GM19468 (cell line): Measurements from ENCODE around the gene CPT1B.
A peak's percentile ranks its signal among the peaks of the same experiment; 100 is the strongest.

Source experiments
- ATAC-seq: cut with Tn5 transposase; IDR thresholded peaks from one replicate; pipeline ENCODE4 v1.9.1; 2021; ENCODE audit warnings: mild to moderate bottlenecking, moderate library complexity, moderate number of reproducible peaks; ENCODE audit not compliant: unreplicated experiment; ENCODE audit errors: extremely low read depth

The CPT1B gene

DNA sequence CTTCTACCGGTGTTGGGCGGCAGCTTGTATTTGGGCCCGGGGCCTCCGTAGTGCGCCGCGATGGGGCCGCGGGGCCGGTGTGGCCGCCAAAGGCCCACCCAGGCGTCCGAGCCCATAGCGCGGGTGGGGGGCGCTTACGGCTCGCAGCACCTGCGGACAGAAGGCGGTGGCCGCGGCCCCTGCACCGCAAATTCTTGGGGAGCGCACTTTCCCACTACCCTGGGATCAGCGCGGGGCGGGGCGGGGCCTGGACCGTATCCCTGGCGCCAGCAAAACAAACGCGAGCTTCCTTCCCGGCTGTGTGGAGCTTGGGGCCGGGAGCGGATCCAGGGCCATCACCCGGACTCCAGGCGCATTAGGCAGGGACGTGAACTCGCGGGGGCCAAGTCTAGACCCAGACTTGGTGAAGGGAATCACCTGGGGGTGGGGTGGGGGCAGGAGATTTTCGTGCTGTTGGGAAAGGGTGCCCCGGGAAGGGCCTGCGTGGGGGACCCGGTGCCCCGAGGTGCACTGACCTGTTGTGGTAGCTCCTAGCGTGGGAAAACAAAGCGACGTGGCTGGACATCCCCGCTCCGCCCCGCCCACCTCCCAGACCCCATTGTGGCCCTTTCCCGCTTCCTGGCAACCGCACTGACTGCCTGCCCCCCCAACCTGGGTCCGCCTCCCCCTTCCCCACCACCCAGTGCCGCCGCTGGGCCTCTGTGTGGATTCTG is 46.1 kb downstream of the CPT1B start:
- ATAC-seq: no peak

DNA sequence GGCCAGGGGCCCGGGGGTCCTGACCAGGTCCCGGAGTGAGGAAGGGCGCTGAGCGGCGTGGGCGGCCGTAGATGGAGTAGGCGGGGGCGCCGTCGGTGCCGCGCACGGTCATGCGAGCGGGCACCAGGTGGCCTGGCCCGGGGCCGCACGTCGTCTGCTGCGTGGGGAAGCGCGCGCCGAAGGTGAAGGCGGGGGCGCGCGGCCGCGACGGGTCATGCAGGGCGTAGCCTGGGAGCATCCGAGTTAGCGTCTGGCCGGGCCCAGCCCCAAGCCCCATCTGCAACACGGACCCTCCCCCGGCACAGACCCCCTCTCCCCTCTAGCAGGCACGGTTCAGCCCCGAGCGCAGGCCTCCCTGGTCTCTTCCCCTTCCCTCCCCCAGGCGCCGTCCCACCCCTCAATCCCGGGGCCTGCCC is 46.7 kb downstream of the CPT1B start:
- ATAC-seq: no peak

DNA sequence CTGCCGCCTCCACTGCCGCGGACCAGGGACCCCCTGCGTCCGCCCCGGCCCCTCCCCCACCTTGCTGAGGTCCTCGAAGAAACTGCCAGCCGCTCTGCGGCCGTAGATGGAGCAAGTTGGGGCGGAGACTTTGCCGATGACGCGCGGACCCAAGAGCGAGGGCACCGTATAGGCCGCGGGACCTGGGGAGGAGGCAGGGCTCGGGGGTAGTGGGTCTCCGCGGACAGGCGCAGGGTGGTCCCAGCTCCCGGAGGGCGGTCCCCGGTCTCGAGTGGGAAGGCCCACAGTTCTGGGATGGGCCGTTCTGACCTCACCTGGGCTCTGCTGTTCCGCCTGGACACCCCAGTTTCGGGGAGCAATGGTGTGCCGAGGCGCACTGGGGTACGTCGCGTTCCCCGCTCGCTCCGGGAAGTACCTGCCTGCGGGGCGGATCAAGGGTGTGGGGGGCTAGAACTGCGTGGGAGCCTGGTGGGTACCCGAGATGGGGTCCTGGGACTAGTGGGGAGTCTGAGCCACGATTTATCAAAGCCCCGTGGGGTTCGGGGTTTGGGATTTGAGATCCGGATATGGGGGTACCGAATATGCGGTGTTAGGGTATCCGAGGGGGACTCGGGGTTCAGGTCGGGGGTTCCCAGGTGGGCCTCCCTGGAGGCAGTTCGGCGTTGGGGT is 47.2 kb downstream of the CPT1B start:
- ATAC-seq: no peak

DNA sequence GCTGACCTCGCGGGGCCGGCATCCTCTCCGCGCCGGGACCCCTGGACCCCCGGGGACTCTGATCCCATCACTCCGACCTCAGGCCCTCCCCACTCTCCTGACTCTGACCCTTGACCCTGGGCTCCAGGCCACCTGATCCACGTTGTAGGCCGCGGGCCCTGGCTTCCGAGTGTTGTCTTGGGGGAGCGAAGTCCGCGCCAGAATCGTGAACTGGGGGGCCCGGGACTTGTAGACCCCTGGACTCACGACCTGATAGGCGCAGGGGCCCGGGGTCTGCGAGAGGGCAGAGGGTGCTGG is 47.7 kb downstream of the CPT1B start:
- no peak for ATAC-seq

DNA sequence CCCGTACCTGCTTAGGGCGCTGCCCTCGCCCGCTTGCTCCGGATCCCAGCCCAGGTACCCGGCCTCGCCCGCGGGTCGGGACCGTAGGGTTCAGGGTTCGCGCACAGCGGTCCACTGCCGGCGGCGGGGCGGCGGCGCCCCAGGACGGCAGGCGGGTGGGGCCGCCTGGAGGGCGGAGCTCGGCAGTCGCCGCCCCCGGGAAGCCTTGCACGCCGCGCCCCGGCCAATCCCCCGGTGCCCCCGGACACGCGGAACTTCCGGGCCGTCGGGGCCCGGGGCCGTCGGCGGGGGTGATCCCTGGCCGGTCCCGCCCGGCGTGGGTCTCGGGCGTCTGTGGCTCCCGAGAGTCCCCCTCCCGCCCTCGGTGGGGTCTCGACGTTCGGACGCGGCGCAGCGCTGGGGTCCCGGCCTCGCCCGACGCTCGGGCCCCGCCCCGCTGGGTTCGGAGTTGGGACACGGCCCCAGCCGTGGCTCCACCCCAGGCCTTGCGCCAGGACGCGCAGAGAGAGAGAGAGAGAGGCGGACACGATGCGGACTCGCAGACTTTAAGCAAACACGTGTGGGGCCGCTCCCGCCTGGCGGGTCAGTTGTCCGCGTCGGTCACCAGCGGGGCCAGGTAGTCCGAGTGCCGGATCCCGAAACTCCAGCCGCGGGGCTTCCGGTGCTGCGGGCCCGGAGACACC is 48.2 kb downstream of the CPT1B start, which contains the start of gene TYMP:
TYMP (minus strand) TSS at position 116 of the 683 bp plus-strand sequence. CDS start 303 bp downstream, outside the sequence.
- no peak for ATAC-seq

DNA sequence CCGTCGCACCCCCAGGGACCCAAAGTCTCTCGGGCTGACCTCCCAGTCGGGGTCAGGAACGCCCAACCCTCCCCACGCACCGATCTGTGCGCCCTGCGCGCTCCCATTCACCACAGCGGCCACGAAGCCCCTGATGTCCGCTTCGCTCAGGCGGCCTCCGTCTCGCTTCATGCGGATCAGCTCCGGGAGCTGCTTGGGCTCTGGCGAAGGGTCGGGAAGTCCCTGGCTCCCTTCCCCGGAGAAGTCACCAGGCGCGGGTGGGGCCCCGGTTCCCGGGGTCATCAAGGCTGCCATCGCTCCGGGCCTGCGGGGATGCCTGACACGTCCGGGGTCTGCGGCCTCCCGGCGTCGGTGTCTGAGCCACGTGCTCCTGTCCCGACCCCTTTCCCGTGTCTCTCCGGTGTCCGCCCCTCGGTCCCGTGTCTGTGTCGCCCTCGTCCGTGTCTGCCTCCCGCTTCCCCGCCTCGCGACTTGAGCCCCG is 48.8 kb downstream of the CPT1B start:
- no peak for ATAC-seq

DNA sequence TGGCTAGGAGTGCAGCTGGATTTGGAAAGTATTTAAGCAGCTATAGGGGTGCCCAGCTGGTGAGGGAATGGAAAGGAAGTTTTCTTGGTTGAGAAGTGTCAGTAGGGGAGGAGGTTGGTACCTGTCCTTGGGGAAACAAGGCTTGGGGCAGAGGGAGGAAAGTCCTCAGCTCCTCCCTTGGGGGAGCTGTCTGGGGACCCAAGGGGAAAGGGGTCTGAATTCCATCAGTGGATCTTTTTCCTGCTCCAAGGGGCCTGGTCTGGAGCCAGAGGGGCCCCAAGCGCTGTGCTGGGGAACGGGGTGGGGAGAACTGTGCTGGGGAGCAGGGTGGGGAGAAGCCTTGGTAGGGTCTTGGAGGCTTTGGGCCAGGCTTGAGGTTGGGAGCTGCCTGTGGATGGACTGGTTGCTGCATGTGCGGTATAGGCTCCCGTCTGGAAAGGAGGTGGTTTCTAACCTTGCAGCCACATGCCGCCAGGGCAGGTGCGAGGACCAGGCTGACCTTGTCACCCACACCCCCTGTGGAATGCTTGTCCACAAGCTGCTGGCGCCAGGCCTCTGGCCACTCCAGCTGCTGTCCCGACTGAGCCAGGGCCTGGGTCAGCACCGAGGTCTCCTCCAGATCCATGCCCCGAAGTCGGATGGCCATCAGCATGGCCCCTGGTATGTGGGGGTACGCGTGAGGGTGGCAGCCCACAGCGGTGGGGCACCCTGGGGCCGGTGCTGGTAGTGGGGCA is 49.4 kb downstream of the CPT1B start:
- no peak for ATAC-seq

DNA sequence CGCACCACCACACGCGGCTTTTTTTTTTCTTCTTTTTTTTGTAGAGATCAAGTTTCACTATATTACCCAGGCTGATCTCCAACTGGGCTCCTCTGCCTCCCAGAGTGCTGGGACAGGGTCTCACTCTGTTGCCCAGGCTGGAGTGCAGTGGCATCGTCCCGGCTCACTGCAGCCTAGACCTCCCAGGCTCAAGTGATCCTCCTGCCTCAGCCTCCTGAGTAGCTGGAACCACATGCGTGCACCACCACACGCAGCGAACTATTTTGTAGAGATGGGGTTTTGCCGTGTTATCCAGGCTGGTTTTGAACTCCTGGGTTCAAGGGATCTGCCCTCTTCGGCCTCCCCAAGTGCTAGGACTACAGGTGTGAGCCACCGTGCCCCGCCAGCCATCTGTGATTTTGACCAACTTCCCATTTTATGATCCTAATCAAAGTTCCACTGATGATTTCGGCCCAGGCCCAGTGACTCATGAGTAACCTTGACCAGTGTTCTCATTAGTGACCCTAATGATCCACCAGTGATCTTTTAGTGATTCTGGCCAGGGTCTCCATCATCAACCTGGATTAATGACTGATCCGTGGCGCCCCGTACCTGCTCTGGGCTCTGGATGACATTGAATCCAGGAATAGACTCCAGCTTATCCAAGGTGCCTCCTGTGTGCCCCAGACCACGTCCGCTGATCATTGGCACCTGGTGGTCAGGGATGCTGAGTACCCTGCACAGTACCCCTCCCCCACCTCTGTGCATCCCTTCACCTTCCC is 50.1 kb downstream of the CPT1B start:
- ATAC-seq: no peak

DNA sequence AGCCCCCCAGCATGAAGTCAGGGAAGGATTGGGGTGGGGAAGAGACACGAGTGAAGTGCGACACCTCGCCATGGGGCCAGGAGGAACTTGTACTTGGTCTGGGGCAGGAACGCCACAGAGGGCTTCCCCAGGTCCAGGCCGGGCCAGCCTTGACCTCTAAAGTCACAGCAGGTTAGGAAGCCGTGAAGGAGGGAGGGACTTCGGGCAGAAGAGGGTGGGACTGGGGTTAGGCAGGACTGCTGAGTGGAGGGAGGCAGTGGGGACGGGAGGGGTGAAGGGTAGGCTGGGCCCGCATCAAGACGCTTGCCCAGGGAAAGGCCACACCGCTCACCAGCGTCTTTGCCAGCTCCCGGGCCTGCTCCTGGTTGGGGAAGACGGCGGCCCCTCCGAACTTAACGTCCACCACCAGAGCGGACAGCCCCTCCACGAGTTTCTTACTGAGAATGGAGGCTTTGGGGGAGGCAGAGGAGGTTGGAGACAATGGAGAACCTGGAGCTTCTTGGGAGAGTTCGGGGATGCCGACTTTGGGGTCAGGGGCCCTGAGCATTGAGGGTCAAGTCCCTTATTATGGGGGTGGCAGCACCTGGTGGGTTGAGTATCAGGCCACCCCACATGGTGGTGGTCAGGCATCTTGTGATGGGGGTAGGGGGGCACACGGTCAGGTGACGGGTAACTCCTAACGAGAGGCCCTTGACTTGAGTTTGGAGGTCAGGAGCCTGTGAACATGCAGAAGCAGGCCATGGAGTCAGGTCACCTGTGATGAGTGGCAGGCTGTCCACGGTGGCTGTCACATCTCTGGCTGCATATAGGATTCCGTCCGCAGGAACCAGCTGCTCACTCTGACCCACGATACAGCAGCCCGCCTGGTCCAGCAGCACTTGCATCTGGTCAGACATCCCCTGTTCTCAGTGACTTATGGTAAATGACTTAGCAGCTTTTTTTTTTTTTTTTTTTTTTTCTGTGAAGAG is 51.1 kb downstream of the CPT1B start:
- no peak for ATAC-seq

DNA sequence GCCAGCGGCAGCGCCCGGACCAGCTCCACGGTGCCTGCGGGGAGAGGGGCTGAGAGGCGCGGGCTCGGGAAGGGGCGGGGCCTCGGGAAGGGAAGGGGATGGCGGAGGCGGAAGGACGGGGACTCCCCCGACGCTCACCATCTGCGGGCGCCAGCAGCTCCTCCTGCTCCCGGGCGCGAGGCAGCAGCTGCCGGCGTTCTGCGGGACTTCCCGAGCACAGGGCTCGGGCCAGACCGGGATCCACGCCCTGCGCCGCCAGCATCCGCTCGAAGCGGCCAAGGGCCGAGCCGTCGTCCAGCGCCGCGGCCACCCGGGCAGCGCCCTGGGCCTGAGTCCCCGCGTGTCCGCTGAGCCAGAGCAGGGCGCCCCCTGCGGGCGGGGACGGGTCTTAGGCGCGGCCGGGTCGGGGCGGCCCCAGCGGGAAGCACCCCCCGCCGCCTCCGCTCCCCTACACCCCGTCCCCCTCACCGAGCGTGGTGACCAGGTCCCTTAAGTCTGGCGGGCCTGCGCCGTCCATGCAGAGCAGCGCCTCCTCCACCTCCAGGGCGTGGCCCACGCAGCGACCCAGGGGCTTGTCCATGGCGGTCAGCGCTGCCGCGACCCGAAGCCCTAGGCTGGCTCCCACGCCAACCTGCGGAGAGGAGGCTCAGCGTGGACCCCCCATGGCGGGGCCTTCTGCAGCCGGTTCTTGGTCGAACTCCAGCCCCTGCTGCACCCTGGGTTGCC is 52.0 kb downstream of the CPT1B start:
- peak; percentile 2 for ATAC-seq

DNA sequence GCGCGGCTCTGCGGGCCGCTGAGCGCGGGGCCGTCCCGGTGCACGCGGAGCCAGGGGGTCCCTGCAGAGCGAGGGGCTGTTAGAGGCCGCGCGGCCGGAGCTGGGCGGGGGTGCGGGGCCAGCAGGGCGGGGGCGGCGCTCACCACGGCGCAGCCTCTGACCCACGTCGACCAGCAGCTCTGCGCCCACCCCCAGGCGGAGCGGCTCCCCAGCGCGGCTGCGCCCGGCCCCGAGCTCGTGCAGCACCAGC is 52.4 kb downstream of the CPT1B start:
- ATAC-seq: no peak

DNA sequence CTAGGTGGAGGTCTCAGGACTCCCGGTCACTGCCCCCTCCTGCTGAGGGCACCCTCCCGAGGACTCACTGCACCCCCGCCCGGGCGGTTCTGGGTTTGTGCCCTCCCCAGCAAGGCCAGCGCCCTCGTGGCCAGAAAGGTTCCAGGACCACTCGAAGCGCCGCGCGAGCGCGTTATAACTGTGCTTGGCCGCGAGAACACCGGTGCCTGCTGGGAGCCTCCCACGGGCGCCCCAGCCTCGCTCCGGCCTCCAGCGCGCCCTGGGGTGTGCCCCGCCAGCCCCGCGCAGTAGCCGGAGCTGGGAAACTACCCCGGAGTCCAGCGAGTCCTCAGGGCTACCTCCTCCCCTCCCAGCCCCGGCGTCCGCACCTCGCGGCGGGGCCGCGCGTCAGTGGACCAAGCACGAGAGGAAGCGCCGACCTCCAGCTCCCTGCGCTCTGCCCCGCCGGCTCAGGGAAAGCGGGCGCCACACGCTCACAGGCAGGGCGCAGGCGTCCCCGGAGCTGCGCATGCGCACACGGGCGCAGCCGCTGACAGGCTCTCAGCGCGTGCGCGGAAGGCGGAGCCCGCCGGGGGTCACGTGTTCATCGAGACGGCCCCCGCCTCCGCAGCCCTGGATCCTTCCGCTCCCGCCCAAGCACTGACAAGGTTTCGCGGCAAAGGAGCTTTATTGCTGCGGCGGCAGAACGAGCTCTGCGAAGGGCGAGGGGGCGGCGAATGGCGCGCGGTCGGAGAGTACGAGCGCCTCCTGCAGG is 52.9 kb downstream of the CPT1B start, which contains the start of gene SCO2:
SCO2 (minus strand) TSS at position 495 of the 754 bp plus-strand sequence. CDS start 1,187 bp downstream, outside the sequence.
- ATAC-seq: peak; percentile 15

DNA sequence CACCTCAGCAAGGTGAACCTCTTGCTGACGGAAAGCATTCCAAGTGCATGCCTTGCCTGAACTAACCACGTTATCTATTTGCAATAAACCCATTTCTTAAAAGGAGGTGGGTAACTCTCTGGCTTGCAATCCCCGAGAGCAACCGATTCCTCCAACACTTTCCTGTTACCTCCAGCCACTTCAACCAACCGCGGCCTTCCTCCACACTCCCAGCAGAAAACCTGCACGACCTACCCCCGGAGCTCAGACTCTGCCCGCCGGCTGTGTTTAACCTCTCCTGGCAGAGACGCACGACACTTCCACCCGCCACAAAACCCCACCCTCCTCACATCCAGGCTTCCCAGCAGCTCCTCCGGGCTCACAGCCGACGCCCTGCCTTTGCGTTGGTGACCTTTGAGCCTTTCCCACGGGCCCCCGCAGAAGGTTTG is 53.5 kb downstream of the CPT1B start:
- ATAC-seq: no peak

DNA sequence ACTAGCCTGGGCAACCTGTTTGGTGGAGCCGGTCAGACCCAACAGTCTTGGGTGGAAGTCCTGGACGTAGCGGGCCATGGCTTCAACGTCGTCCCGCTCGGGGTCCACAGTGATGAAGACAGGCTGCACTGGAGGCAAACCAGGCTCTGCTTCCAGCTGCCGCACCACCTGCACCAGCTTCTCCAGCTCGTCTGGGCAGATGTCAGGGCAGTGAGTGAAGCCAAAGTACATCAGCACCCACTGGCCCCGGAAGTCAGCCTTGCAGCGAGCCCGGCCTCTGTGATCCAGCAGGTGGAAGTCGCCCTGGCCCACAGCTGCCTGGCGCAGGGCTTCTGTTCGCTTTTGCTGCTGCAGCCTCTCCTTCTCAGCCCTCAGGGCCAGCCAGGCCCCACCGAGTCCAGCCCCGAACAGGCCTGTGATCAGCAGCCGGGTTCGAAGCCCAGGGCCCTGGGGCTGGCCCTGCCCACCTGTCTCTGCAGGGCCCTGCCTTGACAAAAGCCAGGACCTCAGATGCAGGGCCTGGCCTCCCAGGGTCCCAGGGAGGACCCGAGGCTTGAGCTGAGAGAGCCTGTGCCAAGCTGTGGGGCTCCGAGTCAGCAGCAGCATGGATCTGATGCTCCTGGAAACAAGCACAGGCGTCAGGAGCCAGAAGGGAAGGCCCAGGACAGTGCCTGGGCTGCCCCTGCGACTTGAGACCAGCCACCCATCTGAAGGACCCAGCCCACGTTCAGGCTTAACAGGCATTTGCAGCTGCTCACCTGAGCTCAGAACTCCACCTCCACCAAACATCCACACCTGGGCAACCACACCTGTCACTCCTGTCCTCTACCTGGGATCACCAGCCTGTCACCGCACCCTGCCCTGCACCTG is 54.2 kb downstream of the CPT1B start:
- no peak for ATAC-seq

DNA sequence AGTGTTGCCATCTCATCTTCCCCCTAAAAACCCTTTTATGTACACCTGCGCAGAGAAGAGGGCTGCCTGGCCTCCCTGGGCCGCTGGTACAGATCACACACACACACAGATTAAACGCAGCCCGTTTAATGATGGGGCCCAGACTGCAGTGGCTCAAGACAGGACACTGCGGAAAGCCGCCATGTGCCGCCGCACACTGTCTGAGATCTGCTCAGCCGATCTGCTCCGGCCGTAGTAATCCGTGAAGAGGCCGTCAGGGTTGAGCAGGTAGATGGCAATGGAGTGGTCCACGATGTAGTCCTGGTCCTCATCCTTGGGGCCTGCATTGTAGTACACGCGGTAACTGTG is 54.8 kb downstream of the CPT1B start:
- no peak for ATAC-seq

DNA sequence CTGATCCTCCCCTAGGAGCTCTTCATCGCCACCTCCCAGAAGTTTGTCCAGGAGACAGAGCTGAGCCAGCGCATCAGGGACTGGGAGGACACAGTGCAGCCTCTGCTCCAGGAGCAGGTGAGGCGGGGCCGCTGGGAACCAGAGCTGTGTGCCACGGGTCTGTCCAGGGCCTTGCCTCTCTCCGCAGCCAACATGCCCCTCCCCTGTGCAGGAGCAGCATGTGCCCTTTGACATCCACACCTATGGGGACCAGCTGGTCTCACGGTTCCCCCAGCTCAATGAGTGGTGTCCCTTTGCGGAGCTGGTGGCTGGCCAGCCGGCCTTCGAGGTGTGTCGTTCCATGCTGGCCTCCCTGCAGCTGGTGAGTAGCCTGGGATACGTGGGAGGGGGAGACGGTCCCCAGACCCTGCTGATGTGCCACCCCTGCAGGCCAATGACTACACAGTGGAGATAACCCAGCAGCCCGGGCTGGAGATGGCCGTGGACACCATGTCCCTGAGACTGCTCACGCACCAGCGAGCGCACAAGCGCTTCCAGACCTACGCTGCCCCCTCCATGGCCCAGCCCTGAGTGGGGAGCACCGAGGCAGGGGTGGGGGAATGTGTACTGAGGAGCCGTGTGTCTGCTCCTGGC is 55.3 kb downstream of the CPT1B start:
- ATAC-seq: no peak
